Suprapubic skin (tissue), 4 donors: ENCODE data around the gene EYA2. TPM values are rescaled to one million over a fixed set of nuclear protein-coding genes. Genes with fewer than 3 reads are reported as not detected.

Experiments
- DNase-seq, 2 donors: peaks; one replicate each; pipeline ENCODE4 v3.0.0-alpha.2; 2019; ENCODE audit warnings: low spot score in 2 of 2
- H3K27ac ChIP-seq: fragments of 200-600 bp; sonication (generic); one replicate; pipeline ENCODE4 v1.5.1; 2019
- H3K27me3 ChIP-seq: fragments of 200-600 bp; sonication (generic); one replicate; pipeline ENCODE4 v1.5.1; 2019
- H3K36me3 ChIP-seq: fragments of 200-600 bp; sonication (generic); one replicate; pipeline ENCODE4 v1.5.1; 2019
- H3K4me1 ChIP-seq: fragments of 200-600 bp; sonication (generic); one replicate; pipeline ENCODE4 v1.5.1; 2019
- H3K4me3 ChIP-seq: fragments of 200-600 bp; sonication (generic); one replicate; pipeline ENCODE4 v1.5.1; 2019; ENCODE audit warnings: mild to moderate bottlenecking
- H3K9me3 ChIP-seq: fragments of 200-600 bp; sonication (generic); one replicate; pipeline ENCODE4 v1.5.1; 2019
- EP300 ChIP-seq: sonication (generic); formaldehyde crosslinking; IDR thresholded peaks from one replicate; pipeline ENCODE4 v1.6.1; 2017; ENCODE audit warnings: antibody characterized with exemption
- POLR2A ChIP-seq, 2 donors: fragments of 450-650 bp; IDR thresholded peaks; one replicate each; pipeline ENCODE4 v1.6.1; 2017; ENCODE audit warnings: antibody characterized with exemption in 2 of 2, mild to moderate bottlenecking in 2 of 2, moderate library complexity in 2 of 2
- POLR2AphosphoS5 ChIP-seq, 3 donors: sonication (generic); formaldehyde crosslinking; IDR thresholded peaks; one replicate each; pipeline ENCODE4 v1.6.1; 2017; ENCODE audit warnings: antibody characterized with exemption in 3 of 3
- WGBS: methylation state at CpG from one replicate; pipeline ENCODE4 v1.1.5; 2018; 5-methylcytosine and 5-hydroxymethylcytosine counted together
- total RNA-seq, 4 donors: library from RNA; depleted of rRNA; stranded (reverse); fragments of >200 nt; gene quantifications; one replicate each; pipeline ENCODE4 v1.1.0, GENCODE V29; 2016
- TF ChIP-seq, protein P1 (sequence below), 2 donors: fragments of 200-600 bp in 1 of 2; fragments of 450-650 bp in 1 of 2; sonication (generic) in 1 of 2; IDR thresholded peaks; one replicate each; pipeline ENCODE4 v1.5.1; 2016 to 2019; ENCODE audit warnings: antibody characterized with exemption in 2 of 2, mild to moderate bottlenecking in 1 of 2, moderate library complexity in 1 of 2

Gene EYA2
- total RNA-seq, 4 donors from 2014 or later = 2.3 to 4.0 (median 3.3) TPM

GRCh38 chr20:47195573-47195972 lies 300.9 kb downstream of the EYA2 start:
- Histone ChIP-seq H3K4me3 (no peak overlapping the region), H3K27ac (no peak overlapping the region), H3K4me1 (peaks cover 8% of the 10 kb centered on the region), H3K27me3 (no peaks in the 10 kb centered on the region), H3K9me3 (no peaks in the 10 kb centered on the region), H3K36me3 (no peaks in the 10 kb centered on the region)
- TF ChIP-seq, protein P1, sequence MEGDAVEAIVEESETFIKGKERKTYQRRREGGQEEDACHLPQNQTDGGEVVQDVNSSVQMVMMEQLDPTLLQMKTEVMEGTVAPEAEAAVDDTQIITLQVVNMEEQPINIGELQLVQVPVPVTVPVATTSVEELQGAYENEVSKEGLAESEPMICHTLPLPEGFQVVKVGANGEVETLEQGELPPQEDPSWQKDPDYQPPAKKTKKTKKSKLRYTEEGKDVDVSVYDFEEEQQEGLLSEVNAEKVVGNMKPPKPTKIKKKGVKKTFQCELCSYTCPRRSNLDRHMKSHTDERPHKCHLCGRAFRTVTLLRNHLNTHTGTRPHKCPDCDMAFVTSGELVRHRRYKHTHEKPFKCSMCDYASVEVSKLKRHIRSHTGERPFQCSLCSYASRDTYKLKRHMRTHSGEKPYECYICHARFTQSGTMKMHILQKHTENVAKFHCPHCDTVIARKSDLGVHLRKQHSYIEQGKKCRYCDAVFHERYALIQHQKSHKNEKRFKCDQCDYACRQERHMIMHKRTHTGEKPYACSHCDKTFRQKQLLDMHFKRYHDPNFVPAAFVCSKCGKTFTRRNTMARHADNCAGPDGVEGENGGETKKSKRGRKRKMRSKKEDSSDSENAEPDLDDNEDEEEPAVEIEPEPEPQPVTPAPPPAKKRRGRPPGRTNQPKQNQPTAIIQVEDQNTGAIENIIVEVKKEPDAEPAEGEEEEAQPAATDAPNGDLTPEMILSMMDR (IDR thresholded peaks at IDR 0.05) = no peak
- TF ChIP-seq POLR2AphosphoS5 (IDR thresholded peaks at IDR 0.05) (no peak), POLR2A (IDR thresholded peaks at IDR 0.05) (no peak), EP300 (no peak)
- 72% methylated on average over 9 of the region's 9 CpGs for WGBS
- no peak for DNase-seq

- Histone ChIP-seq H3K4me1 (peaks cover 8% of the 10 kb centered on the region), H3K36me3 (no peaks in the 10 kb centered on the region), H3K27ac (no peak overlapping the region), H3K27me3 (no peaks in the 10 kb centered on the region), H3K9me3 (no peaks in the 10 kb centered on the region), H3K4me3 (no peak overlapping the region)
- DNase-seq = peak; percentile 77 to 85
- TF ChIP-seq POLR2A (IDR thresholded peaks at IDR 0.05) = no peak
- TF ChIP-seq, protein P1 (IDR thresholded peaks at IDR 0.05) = peak; percentile 81 to 89
- WGBS = 45% methylated on average over 29 of the region's 34 CpGs
Observed at GRCh38 chr20:47196091-47197081, 301.7 kb downstream of the EYA2 start.

DNA sequence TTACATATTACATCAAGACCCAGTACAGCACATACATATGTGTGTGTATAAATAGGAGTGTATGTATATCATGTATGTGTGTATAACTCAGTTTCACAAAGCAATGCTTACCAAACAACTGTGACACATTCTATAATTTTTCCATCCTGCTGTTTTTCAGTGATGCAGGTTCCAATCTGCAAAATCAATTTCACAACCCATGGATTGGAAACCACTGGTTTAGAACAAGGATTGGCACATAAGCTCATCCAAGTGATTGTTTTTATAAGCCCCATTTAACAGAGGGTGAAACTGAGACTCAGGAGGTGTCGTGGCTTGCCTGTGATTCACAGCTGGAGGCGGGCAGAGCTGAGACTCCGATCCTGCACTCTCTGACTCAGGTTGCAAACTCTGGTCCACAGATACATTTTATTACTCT lies 303.6 kb downstream of the EYA2 start:
- no peaks in the 10 kb centered on the region for H3K9me3 ChIP-seq
- 70% methylated on average over 3 of the region's 3 CpGs for WGBS
- TF ChIP-seq POLR2A (IDR thresholded peaks at IDR 0.05) (no peak), EP300 (no peak), POLR2AphosphoS5 (IDR thresholded peaks at IDR 0.05) (no peak)
- TF ChIP-seq, protein P1 (IDR thresholded peaks at IDR 0.05) = no peak
- H3K4me1 ChIP-seq = peaks cover 8% of the 10 kb centered on the region
- H3K27me3 ChIP-seq = no peaks in the 10 kb centered on the region
- DNase-seq = no peak
- H3K4me3 ChIP-seq = no peak overlapping the region
- no peak overlapping the region for H3K27ac ChIP-seq
- no peaks in the 10 kb centered on the region for H3K36me3 ChIP-seq

GRCh38 chr20:47198996-47199552 lies 304.4 kb downstream of the EYA2 start:
- H3K9me3 ChIP-seq = no peaks in the 10 kb centered on the region
- H3K4me1 ChIP-seq = peaks cover 8% of the 10 kb centered on the region
- no peaks in the 10 kb centered on the region for H3K36me3 ChIP-seq
- no peak for DNase-seq
- 93% methylated on average over 14 of the region's 14 CpGs for WGBS
- no peaks in the 10 kb centered on the region for H3K27me3 ChIP-seq
- no peak overlapping the region for H3K4me3 ChIP-seq
- TF ChIP-seq, protein P1 (IDR thresholded peaks at IDR 0.05) = no peak
- TF ChIP-seq POLR2AphosphoS5 (IDR thresholded peaks at IDR 0.05) (no peak), EP300 (no peak)
- no peak overlapping the region for H3K27ac ChIP-seq

- Histone ChIP-seq H3K27me3 (no peaks in the 10 kb centered on the region), H3K27ac (no peak overlapping the region)
- TF ChIP-seq, protein P1 (IDR thresholded peaks at IDR 0.05) = no peak
- TF ChIP-seq POLR2AphosphoS5 (IDR thresholded peaks at IDR 0.05) (no peak), POLR2A (IDR thresholded peaks at IDR 0.05) (no peak), EP300 (no peak)
Observed at GRCh38 chr20:47201074-47201730, 306.6 kb downstream of the EYA2 start.

More at GRCh38 chr20:47201074-47201730, 306.6 kb downstream of the EYA2 start:
- H3K4me1 ChIP-seq = peaks cover 4% of the 10 kb centered on the region
- H3K36me3 ChIP-seq = no peaks in the 10 kb centered on the region
- no peaks in the 10 kb centered on the region for H3K9me3 ChIP-seq
- no peak overlapping the region for H3K4me3 ChIP-seq
- 84% methylated on average over 9 of the region's 9 CpGs for whole genome bisulfite sequencing
- no peak for DNase-seq
